ENCODE measurements around the gene HOXC6.

The HOXC6 gene

GRCh38 chr12:54028314-54029201 lies at the start of gene HOXC6:
HOXC6 (plus strand) TSS chr12:54028440; CDS start chr12:54028522, 82 bp downstream.
- DNase-seq: no peak

GRCh38 chr12:53978477-53979356 lies 49.5 kb upstream of the HOXC6 start:
- no peak for DNase-seq

GRCh38 chr12:53980104-53980801 lies 48.0 kb upstream of the HOXC6 start:
- DNase-seq: no peak

GRCh38 chr12:53980802-53981496 lies 47.3 kb upstream of the HOXC6 start:
- no peak for DNase-seq

- DNase-seq: no peak
Measured at GRCh38 chr12:53981634-53982565, 46.3 kb upstream of the HOXC6 start.

- DNase-seq: no peak
Measured at GRCh38 chr12:53982648-53983567, 45.3 kb upstream of the HOXC6 start.

- DNase-seq: no peak
Measured at GRCh38 chr12:53983568-53983949, 44.7 kb upstream of the HOXC6 start.

GRCh38 chr12:53983950-53984572 lies 44.2 kb upstream of the HOXC6 start:
- no peak for DNase-seq

- peak; percentile 96 for DNase-seq
Measured at GRCh38 chr12:53984901-53985691, 43.1 kb upstream of the HOXC6 start, which contains the start of gene HOXC10. HOXC10 (plus strand) TSS chr12:53985146; CDS start chr12:53985260, 114 bp downstream.

- no peak for DNase-seq
Measured at GRCh38 chr12:53985692-53985993, 42.6 kb upstream of the HOXC6 start.

- no peak for DNase-seq
Measured at GRCh38 chr12:53985994-53986685, 42.1 kb upstream of the HOXC6 start.

GRCh38 chr12:53986686-53987483 lies 41.4 kb upstream of the HOXC6 start:
- no peak for DNase-seq

GRCh38 chr12:53987787-53988230 lies 40.4 kb upstream of the HOXC6 start:
- DNase-seq: no peak

GRCh38 chr12:53988541-53989226 lies 39.6 kb upstream of the HOXC6 start:
- DNase-seq: no peak

- no peak for DNase-seq
Measured at GRCh38 chr12:53989227-53990113, 38.8 kb upstream of the HOXC6 start.
